ENCODE measurements around the gene NEK7.

DNA sequence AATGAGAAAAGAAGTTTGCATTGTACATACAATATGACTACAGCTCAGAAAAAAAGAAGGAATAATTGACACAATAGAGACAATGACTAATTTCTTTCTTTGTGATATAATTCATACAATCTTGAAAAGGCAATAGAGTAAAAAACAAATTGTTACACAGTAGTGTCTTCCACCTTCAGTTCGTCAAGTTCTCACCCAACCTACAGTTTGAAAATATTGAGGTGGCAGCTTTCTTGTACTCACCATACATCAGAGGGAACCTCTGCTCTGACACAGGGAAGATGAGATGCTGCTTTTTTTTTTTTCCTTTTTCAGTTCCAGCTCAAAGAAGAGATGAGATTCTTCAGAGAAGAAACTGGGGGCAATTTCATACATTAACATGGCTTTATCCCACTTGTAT, 210.5 kb downstream of the NEK7 start:
- TF ChIP-seq, protein P1, sequence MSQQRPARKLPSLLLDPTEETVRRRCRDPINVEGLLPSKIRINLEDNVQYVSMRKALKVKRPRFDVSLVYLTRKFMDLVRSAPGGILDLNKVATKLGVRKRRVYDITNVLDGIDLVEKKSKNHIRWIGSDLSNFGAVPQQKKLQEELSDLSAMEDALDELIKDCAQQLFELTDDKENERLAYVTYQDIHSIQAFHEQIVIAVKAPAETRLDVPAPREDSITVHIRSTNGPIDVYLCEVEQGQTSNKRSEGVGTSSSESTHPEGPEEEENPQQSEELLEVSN (IDR thresholded peaks at IDR 0.05; ENCODE audit: borderline replicate concordance in 1 of 2, extremely low read depth in 1 of 2, insufficient read depth in 1 of 2, insufficient read length in 1 of 2, low read depth in 1 of 2, low read length in 1 of 2, poor library complexity in 1 of 2, severe bottlenecking in 1 of 2) = no peak
- no peak for TF ChIP-seq FOXP1 (CRISPR knock-in tag; IDR thresholded peaks at IDR 0.05)
- TF ChIP-seq ETV6 (IDR thresholded peaks at IDR 0.05; ENCODE audit: borderline replicate concordance in 1 of 2, low read depth in 2 of 2, low read length in 1 of 2) = no peak
- TF ChIP-seq ETV6 (CRISPR knock-in tag; IDR thresholded peaks at IDR 0.05; ENCODE audit: borderline replicate concordance) = no peak
- no peak for TF ChIP-seq ZKSCAN1 (IDR thresholded peaks at IDR 0.05; ENCODE audit: low read depth, low read length)
- no peak for TF ChIP-seq CBX8 (IDR thresholded peaks at IDR 0.05; ENCODE audit: borderline replicate concordance, extremely low read depth, low read depth, low read length, poor library complexity, severe bottlenecking)
